Activated T-cell treated with anti-CD3 and anti-CD28 coated beads, Interleukin-2, amount 50 U/mL, for 48 hours (primary cell): Measurements from ENCODE around the gene ZFAND3.

Experiments
- DNase-seq, 2 experiments: peaks; one replicate each; pipeline ENCODE4 v3.0.0-alpha.2; 2020

Gene ZFAND3

DNA sequence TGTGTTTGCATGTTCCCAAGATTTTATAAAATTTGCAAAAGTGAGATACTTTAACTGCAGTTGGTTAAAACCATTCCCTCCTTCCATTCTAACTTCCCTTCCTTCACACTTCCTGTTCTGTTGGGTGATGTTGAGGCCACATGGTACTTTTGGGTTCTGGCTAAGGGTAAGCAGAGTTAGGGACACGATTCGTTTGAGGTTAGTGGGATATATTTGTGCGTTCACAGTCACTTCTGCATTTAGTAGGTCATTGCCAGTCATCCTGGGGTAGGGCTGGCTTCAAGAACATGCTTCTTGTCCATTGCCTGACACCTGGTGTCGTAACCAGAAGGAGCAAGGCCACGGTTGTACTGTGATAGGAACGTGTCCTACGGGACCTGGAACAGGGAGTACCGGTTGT is 340.1 kb downstream of the ZFAND3 start:
- DNase-seq = no peak

DNA sequence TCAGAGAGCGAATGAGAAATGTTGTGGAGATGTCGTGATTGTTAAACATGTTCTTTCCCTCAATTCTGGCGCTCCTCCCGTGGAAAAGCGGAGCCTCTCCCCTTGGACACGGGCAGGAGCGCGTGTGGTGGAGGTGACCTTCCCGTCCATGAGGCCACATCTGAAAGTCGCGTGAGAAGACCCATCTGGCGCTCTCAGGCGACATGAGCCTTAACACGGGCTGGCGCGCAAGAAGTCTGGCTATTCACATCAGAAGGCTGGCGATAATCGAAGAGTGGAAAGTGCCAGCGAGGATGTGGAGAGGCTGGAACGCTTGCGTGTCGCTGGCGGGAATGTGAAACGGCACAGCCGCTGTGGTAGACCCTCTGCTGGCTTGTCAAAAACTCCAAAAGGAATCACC is 341.3 kb downstream of the ZFAND3 start:
- no peak for DNase-seq

DNA sequence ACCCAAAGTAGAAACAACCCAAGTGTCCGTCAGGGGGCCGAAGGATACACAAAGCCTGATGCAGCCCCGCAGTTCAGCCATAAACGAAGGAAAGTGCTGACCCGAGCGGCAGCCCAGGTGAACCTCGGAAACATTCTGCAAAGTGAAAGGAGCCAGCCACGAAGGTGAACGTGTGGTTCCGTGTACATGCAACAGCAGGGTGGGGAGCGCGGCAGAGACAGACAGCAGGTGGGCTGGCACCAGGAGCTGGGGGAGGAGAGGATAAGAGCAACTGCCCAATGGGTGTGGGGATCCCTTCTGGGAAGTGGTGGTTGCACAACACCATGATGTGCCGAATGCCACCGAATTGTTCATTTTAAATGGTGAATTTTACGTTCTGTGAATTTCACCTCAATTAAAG is 341.8 kb downstream of the ZFAND3 start:
- DNase-seq = no peak

DNA sequence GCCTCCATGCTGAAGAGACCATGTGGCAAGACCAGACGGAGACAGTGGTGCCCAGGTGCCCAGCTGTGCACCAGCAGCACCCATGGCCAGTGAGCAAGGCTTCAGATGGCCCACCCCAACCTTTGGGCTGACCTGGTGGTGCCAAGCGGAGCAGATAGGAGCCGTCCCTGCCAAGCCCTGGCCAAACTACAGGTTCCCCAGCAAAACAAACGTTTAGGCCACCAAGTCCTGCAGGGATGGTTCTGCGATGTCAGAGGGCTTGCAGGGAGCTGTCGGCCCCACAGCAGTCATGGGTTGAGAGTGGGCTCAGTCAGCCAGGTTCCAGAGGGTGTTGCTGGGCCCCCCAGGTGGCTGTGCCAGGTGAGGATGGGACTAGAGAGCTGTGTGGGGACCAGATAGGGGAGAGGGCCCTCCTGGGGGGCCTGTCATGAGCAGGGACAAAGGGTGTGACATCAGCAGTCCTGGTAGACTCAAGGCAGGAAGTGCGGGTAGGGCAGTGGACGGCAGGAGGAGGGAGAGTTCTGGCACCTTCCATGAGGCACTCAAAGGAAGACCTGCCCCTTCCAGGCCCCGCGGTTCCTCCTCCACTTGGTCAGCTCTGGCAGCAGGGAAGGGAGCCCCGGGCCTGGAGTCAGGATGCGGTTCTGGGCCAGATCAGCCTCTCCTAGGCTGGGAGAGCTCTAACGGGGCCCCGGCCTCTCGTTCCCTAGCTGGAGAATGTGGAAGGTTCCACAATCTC is 342.4 kb downstream of the ZFAND3 start:
- no peak for DNase-seq

DNA sequence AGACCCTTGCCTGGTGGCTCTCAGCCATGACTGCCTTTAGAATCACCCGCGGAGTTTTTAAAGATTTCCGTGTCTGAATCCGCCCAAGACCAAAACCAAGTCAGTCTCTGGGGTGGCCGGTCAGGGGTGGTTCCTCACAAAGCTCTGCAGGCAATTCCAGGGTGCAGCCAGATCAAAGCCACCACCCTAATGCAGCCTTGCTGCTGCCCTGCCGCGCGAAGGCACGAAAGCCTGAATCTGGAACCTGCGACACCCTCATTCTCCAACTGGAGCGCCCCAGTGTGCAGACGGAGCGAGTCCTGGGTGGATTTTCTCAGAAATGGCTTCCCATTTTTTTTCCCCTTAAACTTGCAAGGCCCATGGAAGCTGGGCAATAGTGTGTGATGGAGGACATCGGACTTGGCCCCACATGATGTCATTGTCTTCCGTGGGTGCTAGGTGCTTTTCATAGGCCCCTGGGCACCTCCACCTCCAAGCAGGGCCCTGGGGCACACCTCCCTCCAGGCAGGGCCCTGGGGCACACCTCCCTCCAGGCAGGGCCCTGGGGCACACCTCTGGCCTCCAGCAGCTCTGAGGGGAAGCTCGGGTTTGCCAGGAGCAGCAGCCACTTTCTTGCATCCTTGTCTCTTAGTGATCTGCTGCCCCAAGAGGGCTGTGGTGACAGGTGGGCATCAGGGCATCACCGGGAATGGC is 343.1 kb downstream of the ZFAND3 start:
- DNase-seq = no peak

DNA sequence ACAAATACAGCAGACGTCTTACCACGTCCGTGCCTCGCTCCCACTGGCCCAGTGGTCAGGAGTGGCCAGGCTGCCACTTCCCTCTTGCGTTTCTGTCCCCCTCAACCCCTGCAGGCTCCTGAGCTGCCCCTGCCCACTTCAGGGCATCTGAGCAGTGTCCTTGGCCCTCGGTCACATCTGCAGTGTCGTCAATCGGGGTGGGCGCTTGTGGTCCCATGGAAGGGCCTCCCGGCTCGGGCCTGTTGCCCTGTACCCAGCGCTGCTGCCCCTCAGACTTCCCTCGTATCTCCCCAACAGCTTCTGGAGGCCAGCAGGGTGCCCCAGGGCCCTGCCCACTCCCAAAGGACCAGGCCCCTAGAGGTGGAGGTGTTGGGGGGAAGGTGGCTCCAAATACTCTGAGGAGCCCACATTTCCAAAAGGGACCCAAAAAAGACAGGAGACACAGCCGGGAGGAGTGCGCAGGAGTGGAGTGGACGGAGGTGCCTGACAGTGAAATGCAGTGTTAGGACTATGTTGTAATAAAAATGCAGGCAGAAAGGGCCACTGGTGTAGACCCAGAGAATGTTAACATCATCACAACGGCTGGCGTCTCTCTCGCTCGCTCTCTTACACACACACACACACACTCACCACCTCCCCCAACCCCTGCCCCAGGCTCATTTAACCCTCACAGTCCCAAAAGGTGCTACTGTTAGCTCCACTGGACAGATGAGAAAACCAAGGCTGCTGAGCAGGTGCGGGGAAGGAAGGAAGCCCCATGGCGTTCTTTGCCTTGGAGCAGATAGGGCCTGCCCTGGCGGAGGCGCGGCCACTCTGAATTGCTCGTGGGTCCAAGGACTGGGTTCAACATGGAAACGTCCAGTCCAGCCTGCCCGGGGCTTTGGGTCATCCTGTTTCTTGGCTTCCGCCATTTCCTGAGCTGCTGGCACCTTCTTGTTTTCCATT is 343.9 kb downstream of the ZFAND3 start:
- no peak for DNase-seq

DNA sequence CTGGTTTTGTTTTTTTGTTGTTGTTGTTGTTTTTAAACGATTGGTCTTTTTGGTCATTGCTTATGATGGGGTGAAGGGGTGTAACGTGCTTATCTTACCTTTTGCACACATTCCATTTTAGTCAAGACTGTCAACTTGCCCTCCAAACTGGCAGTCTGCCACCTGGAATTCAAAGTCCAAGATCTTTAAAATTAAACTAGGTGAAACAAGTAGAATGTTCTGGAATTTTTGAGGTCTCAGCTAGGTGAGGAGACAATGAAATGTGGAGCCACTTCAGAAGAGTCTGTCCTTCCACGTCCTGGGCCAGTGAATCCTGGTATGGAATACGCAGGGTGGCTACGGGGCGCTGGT is 344.6 kb downstream of the ZFAND3 start:
- DNase-seq = no peak

DNA sequence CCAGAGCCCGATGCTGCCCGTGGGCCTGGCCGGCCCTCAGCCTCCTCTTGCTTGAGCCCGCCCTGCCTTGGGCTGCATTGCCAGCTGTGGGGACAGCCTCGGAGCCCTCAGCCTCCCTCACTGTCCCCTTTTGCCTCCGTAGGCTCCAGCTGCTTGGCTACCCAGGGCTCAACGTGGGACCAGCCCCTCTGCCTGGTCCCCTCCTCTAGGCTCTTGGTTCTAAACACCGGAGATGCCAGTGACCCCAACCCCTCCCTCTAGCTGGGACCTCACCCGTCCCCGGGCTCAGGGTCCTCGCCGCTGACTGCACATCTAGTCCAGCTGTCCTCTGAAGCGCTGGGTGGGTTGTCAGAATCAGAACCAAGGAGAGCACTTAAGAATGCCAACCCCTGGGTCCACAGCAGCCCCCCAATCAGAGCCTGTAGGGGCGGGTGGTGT is 345.2 kb downstream of the ZFAND3 start:
- DNase-seq = no peak

DNA sequence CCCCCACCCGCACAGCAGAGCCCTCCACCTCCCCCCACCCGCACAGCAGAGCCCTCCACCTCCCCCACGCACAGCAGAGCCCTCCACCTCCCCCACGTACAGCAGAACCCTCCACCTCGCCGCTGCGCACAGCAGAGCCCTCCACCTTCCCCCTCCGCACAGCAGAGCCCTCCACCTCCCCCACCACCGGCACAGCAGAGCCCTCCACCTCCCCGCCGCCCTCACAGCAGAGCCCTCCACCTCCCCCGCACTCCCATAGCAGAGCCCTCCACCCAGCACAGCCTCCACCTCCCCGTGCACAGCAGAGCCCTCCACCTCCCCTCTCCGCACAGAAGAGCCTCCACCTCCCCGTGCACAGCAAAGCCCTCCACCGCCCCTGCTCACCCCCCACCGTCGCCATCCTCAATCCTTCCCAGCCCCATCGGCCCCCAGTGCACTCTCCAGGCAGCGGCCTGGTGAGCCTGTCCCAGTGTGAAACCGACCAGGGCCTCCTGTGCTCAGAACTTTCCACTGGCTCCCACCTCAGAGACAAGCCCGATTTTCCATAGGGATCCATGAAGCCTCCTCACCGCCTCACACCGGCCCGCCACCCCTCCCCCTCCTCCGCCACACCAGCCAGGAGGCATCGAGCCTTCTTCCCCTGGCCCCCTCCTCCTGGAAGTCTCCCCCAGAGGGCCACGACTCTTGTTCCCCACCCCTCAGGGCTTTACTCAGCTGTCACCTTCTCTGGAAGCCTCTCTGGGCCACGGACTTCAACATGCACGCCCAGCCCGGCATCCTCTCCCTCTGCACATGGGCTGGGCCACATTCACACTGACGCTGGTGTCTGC is 347.1 kb downstream of the ZFAND3 start:
- DNase-seq = no peak

DNA sequence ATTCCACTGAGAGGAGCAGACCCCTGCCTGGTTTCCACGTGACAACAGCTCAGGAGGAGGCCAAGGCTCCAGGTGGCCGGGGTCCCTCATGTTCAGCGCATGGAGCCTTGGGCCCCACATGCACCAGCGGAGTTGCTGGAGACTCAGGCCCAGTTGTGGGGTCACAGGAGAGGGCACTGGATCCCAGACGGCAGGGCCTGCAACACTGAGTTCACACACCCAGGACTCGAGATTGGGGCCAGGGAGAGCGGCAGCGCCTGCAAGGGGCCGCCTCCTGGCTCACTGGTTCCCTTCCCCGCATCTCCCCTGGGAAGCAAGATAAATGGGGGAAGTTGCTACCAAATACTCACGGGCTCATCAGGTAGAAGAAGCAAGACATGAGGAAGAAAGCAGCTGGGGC is 348.1 kb downstream of the ZFAND3 start:
- no peak for DNase-seq

DNA sequence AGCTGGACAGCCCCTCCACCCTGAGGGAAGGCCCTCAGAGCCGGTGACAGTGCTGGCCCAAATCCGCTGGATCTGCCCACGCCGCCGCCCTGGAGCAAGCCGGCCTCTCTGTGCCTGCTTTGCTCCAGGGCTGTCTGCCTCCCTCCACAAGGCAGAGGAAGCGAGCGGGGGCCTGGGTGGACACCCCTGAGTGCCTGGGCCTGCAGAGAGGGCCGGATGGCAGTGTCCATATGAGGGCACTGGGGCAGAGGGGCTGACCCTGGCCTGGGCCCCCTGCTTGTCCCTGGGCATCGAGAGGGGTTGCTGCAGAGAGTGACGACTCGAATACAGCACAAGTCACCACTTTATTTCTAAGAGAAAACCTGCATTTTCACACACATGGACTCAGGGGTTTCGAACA is 348.6 kb downstream of the ZFAND3 start:
- no peak for DNase-seq

DNA sequence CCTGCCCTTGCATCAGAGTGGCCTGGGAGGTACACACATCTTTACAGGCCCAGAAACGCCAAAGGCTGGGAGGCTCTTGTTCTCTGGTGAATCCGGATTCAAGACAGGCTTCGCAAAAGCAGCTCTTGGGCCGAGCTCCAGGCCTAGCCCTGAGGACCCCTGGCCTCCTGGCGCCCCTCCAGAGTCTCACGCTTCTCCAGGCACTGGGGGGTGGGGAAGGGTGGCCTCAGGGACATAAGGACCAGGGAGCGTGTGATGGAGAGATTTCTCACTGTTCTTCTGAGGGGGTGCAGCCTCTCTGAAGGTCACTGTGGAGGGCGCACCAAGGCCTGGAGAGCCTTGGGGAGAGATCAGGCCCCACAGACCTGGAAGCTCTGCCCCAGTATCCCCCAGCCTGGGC is 349.2 kb downstream of the ZFAND3 start:
- DNase-seq = no peak

DNA sequence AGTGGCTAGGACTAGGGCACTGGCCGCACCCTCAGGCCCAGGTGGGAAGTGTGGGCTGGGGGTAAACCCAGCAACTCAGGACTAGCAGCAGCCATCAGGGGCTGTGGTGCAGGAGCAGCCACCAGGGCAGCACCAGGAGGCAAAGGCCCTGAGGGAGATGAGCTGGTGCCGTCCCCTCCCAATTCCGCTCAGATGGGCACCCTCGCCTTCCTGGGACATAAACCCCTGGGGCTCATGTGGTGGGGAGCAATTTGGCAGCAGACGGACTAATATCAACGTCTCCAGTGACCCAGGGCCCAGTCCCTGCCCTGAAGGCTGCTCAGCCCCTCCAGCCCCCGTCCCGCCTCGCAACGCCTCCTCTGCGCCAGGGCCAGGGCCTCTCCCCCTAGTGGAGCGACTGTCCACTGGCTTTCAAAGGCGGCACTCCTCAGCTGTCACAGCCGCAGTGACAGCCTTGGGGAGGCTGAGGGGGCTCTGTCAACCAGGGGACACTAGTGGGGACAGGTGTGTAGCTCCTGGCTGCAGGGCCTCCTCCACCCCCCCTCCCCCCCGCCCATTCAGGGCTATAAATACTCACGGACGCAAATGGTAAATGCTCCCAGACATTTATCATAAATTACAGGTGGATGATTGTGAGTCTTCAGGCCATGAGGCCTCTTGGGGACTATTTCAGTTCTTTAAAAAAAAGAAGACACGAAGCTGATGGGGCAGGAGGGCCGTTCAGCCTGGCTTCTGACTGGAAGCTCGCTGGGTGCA is 349.9 kb downstream of the ZFAND3 start:
- DNase-seq = no peak

DNA sequence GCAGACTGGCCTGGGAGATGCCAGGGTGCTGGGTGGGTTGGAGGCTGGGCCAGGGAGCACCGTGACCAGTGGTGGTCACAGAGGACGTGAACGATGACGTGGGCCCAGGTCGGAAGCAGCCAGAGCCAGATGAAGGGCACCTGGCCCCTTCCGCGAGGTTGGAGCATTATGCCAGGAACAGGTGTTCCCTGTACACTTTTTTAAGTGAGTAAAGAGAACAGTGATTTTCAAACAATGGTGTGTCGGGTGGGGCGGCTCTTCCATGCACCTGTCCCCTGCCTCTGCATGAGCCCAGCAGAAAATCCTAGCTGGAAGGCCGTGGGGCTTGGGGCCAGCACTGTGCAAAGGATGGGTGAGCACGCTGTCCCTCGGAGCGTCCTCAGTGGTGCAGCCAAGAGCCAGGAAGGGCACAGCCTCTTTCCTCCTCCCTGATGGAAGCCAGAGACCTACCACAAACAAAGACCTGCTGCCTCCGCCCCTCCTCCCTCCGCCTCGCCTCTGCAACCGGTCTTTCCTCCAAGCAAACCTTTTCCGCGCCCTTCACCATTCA is 350.5 kb downstream of the ZFAND3 start:
- DNase-seq = no peak

DNA sequence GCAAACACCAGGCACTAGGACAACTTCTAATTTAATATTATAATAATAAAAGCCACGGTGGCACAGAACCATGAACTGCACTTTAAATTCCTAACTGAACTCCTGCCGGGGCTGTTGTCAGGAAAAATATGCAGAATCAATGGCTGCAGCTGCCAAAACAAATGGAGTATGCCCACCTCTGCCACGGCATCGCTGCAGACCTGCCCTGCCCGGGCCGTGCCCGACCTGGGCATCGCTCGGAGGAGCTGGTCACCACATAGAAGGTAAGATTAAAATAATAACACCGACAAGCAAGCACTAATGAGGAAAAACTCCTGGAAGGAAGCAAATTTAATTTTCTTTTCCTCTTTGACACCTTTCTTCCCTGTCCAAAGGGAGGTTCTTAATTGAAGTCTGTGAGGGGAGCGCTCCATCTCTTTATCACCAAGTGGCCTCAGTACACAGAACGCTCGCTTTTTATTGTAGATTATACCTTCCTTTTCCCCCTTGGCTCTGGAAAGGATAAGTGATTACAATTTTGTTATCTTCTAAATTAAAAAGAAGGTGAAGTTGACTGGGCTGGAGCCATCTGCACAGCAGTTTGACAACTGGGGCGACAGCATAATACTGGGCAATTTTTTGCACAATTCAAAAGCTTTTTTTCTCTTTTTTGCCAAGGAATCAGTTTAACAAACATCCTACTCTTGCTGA is 351.3 kb downstream of the ZFAND3 start:
- no peak for DNase-seq

DNA sequence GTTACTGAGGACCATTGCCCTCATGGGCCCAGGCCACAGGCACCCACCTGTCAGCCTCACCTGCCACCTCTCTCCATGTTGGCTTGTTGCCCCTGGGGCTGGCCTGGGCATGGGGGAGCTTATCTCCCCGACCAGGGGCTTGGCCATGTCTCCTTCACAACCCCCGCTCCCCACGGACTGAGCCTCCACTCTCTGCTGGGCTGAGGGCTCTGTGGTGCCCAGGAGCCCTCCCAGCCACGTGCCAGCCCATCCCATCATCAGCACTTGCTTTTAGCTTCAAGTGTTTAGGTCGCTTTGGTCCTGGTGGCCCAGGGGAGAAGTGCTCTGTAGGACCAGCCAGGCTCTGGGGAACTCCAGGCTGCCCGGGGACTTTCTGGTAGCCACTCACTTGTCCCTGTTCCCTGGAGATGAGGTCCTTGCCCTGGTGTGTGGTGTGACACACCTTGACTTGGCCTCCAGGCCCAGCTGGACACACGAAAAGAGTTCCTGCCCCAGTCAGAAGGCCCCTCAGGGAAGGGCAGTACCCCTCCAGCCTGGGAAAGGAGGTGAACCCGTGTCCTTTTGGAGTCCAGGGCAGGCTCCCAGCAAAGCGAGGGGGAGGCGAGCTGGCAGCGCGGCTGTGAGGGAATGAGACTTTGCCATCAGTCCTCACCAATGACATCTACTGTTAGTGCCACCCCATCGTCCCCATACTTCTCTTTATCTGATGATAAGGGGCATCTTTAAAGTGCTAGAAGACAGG is 352.6 kb downstream of the ZFAND3 start:
- no peak for DNase-seq

DNA sequence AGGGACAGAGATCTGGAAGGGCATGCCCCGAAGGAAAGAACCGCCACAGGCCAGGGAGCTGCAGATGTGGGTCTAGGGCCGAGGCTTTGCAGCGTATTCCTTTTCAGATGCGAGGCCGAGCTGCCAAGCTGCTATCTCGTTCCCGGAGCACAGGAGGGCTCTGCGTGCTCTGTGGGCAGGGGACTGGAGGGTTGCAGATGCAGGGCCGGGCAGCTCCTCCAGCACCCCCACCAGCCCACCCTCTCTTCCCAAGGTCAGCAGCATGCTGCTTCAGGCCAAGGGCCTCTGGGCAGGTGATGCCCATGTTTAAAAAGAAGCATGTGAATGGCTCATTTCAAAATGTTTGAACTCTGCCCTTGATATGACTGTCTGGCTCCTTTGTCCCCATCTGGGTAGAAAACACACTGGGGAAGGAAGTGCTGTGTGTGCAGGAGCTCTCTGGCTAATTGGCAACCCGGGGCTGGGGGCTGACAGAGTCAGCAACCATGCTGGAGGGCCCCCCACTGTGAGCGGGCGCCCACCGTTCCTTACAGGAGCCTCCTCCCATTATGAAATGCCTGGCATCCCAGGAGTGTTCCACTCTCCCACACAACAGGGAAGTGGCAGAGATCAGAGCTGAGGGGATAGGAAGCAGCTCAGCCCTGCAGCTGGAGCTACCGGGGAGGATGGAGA is 353.3 kb downstream of the ZFAND3 start:
- DNase-seq = no peak

DNA sequence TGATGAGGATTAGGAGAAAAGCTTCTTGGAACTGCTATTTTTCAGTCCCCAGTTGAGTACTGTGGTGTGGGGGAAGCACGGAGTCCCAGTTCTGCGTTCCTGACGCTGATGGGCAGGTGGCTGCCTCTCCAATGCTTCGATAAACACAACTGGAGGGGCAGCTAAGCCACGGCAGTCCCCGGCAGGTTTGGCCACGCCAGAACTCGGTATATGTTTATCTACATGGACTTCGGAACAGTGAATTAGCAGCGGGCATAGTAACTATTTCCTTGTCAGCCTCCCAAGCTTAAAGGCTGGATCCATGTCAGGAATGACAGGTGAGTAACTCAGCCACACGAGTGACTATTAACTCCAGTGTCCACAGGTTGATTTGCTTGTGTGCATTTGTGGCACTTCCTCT is 354.4 kb downstream of the ZFAND3 start:
- no peak for DNase-seq

DNA sequence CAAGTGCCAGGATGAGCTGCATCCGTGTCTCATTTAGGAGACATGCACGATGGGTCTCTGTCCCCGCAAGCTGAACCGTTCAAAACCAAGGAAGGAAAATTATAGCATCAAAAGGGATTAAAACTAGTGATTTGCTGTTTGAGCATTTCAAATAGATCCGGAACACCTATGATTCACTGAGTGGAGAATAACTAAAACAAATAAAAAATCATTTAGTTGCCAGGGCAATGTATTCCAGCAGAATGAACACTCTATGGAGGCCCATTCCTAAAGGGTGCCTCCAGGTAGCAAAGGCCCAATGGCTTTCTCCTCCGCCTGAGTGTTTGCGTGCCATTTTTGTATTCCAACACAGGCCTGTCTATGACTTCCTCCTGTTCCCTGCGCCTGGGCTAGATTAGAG is 354.8 kb downstream of the ZFAND3 start:
- no peak for DNase-seq
